ENCODE measurements around the gene EXD3.
"Not testable (repeated sequence)": the region's sequence is repeated elsewhere in the genome, so short reads cannot be mapped to it uniquely, and the experiment has no call there.

EXD3 gene

DNA sequence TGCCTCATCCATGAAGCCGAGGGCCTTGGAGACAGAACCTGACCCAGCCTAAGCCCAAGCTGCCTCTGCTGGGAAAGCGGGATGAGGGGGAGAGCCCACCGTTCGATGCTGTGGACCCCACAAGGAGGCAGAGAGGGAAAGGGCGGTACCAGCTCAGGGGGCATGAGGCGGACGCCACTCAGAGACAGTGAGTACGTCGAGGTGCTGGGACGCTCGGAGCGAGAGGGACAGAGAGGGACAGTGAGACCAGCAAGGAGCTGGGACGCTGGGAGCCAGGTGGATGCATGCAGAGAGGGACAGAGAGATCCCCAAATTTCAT is 33.6 kb downstream of the EXD3 start:
- no peak for DNase-seq (ENCODE audit: low read depth)
- TF ChIP-seq CTCF (conservative IDR thresholded peaks at IDR 0.05; ENCODE audit: low read length), result no peak
- H3K4me3 ChIP-seq (ENCODE audit: low read length), result no peak overlapping the region

- no peak for DNase-seq (ENCODE audit: low read depth)
- no peak for TF ChIP-seq CTCF (conservative IDR thresholded peaks at IDR 0.05; ENCODE audit: low read length)
- H3K4me3 ChIP-seq (ENCODE audit: low read length), result no peak overlapping the region
Observed at GRCh38 chr9:137388589-137389427, 34.2 kb downstream of the EXD3 start.

- no peak overlapping the region for H3K4me3 ChIP-seq (ENCODE audit: low read length)
- DNase-seq (ENCODE audit: low read depth), result no peak
- no peak for TF ChIP-seq CTCF (conservative IDR thresholded peaks at IDR 0.05; ENCODE audit: low read length)
Observed at GRCh38 chr9:137387891-137388560, 34.9 kb downstream of the EXD3 start.

GRCh38 chr9:137387114-137387890 is 35.7 kb downstream of the EXD3 start:
- TF ChIP-seq CTCF (conservative IDR thresholded peaks at IDR 0.05; ENCODE audit: low read length), result no peak
- H3K4me3 ChIP-seq (ENCODE audit: low read length), result no peak overlapping the region
- no peak for DNase-seq (ENCODE audit: low read depth)

DNA sequence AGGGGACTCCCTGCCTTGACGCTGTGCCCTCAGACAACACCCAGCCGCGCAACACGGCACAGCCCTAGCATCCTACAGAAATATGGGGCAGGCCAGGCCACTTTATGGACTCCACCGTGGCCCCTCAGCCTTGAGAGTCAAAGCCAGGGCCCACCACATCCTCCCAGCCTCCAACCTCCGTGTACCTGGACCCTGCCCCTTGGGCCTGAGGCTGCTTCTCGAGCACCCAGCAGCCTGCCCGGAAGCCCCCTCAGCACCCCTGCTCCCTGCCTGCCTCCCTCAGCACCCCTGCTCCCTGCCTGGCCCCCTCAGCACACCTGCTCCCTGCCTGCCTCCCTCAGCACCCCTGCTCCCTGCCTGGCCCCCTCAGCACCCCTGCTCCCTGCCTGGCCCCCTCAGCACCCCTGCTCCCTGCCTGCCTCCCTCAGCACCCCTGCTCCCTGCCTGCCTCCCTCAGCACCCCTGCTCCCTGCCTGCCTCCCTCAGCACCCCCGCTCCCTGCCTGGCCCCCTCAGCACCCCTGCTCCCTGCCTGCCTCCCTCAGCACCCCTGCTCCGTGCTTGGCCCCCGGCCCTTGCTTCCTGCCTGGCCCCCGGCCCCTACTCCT is 36.4 kb downstream of the EXD3 start:
- not testable (repeated sequence) for H3K4me3 ChIP-seq (ENCODE audit: low read length); DNase-seq (ENCODE audit: low read depth)

DNA sequence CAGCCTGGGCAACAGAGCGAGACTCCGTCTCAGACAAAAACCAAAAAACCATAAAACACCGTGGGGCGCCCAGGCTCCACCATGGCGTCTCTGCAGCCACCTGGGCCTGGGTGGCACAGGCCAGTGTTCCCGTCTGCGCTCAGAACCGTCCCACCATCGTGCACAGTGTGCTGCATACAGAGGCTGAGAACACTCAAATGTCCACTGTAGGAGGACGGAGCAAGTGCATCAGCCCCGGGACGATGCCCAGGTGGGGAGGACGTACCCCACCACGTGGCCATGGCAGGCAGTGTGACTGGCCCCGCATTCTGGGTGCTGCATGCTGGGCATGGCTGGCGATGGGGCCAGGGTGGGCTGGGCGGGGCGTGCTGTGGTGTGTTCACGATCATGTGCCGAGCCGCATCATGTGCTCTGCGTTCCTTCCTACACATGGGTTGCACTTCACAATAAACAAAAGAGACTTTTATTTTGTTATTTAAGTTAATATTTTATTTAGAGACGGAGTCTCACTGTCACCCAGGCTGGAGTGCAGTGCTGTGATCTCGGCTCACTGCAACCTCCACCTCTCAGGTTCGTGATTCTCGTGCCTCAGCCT is 37.8 kb downstream of the EXD3 start:
- DNase-seq (ENCODE audit: low read depth), result no peak

More for the DNA sequence above, 37.8 kb downstream of the EXD3 start:
- H3K4me3 ChIP-seq (ENCODE audit: low read length), result no peak overlapping the region
- no peak for TF ChIP-seq CTCF (conservative IDR thresholded peaks at IDR 0.05; ENCODE audit: low read length)

Data from AG10803 (cell line).